Anterior cingulate cortex (tissue), 58 donors: ENCODE data around the gene WDR7.
A peak's percentile ranks its signal among the peaks of the same experiment; 100 is the strongest.
"Not testable (repeated sequence)": the region's sequence is repeated elsewhere in the genome, so short reads cannot be mapped to it uniquely, and the experiment has no call there.

Experiments
- DNase-seq, 58 donors: peaks; one replicate each; lab custom pipeline; 2025; lab: John Stamatoyannopoulos, UW

Gene WDR7

DNA sequence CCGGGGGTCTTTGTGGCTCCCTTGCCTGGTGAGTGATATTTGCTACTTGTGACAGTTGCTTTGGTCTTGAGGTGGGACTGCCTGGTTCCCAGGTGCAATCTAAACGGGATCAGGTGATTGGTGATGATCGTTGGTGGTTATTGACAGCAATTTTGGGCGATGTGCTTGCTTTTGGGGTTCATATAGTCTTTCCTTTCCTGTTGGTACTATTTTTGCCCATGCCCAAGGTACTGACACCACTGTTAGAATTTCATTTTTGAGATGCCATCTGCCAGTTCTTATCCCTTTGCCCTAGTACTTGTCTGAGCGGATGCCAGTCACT lies 573 bp downstream of the WDR7 start:
- peak in 1 of 58 donors; percentile 40 for DNase-seq

DNA sequence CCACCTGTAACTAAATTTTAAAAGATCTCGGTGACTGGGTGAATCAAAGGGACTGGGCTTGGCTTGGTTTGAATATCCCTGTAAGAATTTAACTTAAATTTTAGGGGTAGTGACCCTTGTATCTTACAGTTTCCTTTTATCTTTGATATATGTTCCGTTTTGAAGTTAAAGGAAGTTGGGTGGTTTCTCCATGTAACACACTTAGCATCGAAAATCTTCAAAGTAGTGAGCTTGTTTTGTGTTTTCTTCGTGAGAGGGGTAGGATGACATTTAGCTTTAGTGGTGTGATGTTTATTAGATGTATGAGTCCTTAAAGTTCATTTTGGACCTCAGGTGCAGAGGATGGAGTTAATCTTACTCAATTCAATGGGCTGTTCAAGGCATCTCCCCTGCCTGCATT lies 1.6 kb downstream of the WDR7 start:
- no peak for DNase-seq

DNA sequence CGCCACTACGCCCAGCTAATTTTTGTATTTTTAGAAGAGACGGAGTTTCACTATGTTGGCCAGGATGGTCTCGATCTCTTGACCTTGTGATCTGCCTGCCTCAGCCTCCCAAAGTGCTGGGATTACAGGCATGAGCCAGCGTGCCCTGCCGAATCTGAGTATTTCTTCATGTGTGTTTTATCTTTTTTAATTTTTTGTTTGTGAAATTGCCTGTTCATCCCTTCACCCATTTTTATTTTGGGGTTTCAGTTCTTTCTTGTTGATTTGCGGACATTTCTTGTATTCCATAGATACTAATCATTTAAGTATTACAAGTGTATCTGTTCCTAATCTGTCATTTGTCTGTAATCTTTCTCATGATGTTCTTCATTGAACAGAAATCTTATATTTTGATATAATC lies 3.1 kb downstream of the WDR7 start:
- not testable (repeated sequence) for DNase-seq

DNA sequence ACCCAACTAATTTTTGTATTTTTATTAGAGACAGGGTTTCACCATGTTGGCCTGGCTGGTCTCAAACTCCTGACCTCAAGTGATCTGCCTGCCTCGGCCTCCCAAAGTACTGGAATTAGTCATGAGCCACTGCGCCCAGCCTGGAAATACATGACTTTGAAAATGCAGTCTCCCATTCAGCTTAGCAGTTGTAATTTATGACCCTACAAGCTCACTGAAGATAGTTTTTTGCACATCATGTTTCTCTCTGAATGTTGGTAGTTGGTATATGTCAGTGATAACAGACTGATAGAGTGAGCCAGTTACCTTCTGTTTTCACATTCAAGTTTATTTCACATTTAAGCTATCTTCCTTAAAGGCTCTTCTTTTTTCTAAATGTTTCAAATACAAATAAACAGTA lies 7.1 kb downstream of the WDR7 start:
- no peak for DNase-seq

DNA sequence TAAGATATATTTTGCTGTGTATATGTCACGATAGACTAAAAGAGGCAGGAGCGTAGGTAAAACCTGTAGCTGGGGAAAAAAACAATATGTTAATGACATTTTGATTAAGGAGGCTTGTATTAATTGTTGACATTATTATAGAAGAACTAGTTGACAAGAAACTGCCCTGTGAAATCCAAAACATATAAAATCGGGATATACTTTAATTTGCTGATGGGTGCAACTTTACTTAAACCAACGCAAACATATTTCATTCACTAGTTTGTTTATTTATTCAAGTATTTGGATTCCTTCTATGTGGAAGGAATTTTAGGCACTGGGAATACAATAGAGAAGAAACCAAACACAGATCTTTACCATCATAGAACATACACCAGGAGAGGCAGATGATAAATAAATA lies 8.0 kb downstream of the WDR7 start:
- no peak for DNase-seq

DNA sequence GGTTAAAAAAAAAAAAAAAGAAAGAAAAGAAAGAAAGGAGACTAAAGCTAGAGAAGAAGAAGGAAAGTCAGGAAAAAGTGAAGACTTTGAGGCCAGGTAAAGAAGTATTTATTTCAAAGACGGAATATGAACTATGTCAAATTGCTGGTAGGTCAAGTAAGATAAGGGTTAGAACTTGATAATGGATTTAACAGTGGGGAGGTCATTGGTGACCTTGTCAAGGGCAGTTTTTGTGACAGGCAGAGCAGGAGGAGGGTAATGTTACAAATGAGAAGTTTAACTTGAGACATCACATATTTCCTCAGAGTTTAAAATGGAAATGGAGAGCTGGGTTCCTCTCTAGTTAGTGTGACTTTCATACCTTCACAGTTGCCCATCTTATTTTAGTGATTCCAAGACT lies 9.5 kb downstream of the WDR7 start:
- DNase-seq: no peak

DNA sequence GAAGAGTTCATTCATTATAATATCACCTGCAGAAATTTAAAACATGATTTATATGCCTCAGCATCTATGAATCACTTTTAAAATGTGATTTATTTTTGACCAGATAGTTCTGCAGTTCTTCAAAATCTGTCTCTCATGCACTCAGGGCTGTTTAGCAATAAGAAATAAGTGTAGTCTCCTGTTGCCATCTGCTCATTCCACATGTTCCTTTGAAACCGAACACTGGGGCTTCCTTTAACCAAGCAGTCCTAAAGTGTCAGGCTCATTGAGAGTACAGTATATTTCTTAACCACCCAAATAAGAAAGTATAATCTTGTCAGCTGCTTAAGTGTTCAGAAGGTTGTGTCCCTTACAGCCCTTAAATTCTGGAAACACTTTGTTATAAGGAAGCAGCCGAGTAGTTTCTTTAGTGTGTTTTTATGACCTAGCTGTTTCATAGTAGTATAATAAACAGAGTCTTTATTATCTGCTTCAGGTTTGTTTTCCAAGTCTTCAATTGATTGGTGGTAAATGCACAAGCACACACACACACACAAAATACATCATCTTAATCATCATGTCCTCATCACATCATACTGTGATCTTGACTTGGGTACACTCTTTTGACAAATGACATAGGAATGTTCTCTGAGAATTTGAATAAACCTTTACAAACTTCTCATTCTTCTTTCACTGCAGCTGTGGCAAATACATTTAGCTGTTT lies 10.4 kb downstream of the WDR7 start:
- DNase-seq: peak in 1 of 58 donors; percentile 33

DNA sequence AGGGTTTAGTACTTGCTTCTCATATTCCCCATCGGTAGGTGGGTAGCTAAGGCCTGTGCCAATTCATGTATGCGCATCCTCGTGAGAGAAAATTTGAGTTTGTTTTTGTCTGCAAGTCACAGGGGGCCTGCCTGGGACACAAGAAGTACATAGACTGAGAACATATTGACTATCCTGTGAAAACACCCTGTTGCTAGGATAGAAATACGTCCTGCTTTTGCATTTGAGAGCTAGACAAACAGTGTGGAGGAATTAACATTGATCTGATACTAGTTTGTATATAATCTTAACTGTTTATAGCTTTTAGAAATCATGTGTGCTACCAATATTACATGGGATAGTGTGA lies 10.9 kb downstream of the WDR7 start:
- DNase-seq: no peak

DNA sequence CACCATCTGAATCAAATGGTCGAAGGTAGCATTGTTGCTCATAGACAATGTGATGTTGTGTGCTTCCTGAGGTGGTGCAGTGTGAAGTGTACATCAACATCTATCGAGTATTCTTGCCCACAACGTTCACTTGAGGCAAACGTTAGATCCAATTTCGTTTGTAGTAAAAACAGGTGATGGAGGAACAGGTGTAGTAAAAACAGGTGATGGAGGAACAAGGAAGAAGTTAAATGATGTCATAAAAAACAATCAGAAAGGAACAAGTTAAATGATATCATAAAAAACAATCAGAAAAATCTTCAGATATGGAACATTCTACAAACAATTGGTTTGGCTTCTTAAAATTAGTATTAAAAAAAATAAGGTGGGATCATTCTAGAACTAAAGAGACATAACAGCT lies 11.3 kb downstream of the WDR7 start:
- DNase-seq: no peak

DNA sequence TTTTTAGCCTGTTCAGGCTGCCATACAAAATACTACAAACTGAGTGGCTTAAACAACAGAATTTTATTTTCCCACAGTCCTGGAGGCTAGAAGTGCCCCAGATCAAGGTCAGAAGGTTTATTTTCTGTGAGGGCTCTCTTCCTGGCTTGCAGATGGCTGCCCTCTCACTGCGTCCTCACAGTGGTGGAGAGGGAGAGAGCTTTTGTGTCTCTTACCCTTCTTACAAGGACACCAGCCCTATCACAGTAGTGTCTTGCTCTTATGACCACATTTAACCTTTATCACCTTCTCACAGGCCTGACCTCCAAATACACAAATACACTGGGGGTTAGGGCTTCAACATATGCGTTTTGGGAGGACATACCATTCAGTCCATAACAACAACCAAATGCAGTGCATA lies 11.7 kb downstream of the WDR7 start:
- no peak for DNase-seq

DNA sequence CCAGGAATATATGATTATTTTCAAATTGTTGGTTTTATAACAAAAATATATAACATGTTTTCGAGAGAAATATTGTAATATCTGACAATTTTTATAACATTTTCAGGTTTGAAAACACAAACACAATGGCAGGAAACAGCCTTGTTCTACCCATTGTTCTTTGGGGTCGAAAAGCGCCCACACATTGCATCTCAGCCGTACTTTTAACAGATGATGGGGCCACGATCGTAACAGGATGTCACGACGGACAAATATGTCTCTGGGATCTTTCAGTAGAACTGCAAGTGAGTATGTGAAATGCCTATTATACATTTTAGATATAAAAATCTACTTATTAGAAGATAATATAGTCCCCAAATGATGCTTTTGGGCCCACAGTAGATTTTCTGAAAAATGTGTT lies 21.2 kb downstream of the WDR7 start:
- no peak for DNase-seq

DNA sequence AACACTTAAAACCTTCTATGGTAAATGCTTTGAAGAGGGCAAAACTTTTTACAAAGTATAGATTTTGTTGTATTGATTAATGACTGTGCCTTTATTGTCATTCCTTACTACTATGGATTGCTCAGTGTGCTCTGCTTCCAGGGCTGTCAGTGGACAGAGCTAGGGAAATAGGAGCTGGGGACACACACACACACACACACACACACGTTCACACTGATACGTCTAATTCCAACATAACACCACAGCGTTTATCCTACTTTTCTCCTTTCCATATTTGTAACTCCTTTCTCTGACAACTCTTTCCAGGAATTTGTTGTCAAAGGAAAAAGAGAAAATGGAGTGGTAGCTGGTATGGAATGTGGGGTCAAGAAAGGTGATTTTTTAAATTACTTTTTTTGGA lies 21.8 kb downstream of the WDR7 start:
- no peak for DNase-seq

DNA sequence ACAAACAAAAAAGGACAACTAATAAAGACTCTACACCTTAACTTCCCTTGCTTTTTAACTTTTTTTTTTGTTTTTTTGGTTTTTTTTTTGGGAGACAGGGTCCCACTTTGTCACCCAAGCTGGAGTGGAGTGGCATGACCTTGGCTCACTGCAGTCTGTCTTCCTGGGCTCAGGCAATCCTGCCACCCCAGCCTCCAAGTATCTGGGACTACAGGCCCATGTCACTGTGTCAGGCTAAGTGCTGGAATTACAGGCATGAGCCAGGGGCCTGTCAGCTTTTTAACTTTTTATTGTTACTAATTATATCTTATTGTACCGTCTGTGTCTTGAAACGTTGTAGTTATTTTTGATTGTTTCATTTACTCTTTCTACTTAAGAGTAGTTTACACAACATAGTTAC lies 25.5 kb downstream of the WDR7 start:
- no peak for DNase-seq

DNA sequence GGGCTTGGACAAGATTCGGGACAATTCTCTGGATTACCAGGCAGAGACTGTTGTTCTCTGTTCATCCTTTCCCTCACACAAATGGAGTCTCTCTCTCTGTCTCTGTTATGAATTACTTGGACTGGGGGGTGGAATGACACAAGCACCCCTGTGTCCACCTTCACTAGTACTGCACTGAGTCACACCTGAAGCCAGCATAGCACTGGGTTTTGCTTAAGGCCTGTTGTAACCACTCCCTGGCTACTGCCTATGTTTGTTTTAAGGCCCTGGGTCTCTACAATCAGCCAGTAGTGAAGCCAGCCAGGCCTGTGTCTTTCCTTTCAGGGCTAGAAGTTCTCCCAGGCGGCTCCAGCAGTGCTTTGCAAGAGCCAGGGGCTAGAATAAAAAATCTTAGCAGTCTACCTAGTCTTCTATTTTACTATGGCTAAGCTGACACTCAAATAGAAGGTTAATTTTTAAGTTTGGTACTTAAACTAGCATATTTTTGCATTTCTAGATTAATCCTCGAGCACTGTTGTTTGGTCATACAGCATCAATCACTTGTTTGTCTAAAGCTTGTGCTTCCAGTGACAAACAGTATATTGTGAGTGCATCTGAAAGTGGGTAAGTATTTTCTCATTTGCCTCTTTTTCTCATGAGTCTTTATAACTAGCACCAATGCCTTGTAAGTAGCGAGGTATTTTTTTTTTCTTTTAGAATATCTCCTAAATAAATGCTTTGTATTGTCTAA lies 27.8 kb downstream of the WDR7 start:
- DNase-seq: peak in 3 of 58 donors; percentile 3 to 40 (median 12)

DNA sequence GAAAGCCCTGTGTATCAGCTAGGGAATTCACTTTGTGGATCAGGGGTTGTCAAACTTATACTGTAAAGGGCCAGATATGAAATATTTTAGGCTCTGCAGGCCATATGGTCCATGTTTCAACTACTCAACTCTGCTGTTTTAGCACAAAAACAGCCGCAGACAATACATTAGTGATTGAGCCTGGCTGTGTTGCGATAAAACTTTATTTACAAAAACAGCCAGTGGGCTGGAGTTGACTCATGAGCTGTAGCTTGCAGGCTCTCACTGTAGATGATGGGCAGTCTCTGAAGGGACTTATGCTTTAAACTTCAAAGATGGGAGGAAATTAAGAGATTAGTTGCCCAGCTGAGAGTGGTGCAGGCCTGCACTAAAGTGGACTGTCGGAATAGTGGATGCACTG lies 33.1 kb downstream of the WDR7 start:
- DNase-seq: no peak

DNA sequence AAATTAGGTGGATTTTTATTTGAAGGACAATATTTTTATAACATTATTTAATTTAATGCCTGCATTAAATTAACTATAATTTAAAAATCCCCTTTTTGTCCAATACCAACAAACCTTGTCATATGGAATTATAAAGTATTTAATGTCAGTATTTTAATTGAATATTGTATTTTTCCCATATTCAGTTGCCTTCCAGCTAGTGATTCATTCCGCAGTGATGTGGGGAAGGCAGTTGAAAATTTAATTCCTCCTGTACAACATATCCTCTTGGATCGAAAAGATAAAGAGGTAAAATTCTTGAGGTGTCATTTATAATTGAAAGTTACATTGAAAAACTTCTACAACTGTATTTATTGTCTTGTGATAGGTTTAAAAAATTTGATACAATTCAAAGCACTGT lies 40.4 kb downstream of the WDR7 start:
- DNase-seq: no peak

DNA sequence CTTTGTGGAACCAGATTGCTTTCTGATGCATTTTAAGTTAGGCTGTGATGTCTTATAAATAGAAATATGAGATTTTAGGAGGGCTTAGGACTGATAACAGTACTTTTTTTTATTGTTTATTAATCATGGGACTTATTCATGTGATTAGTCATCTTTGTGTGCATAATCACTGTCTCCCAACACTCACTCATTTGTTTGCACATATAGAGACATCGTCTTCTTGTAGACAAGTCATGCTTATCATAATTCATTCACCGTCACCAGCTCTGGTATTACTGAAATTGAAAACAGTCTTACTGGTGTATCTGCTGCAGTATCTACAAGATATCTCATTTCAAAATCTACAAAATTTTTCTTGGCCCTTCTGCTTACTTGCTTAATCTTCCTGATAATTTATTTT lies 45.8 kb downstream of the WDR7 start:
- no peak for DNase-seq

DNA sequence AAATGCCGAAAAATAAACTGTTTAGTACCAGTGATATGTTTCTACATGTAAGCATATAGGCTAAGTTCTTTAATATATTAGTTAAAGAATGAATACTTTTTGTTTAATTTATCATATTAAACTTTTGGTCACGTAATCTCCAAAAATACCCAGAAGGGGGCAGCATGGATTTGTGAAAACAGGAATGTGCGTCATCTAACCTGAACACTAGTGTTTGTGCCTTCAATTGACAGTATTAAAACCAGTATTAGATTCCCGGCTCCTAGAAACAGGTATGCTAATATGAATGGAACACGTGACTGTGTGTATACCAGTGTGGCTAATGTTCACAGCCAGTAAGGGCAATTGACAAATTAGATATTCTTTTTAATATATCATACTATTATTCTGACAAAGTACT lies 51.8 kb downstream of the WDR7 start:
- DNase-seq: peak in 3 of 58 donors; percentile 1 to 4 (median 2)

DNA sequence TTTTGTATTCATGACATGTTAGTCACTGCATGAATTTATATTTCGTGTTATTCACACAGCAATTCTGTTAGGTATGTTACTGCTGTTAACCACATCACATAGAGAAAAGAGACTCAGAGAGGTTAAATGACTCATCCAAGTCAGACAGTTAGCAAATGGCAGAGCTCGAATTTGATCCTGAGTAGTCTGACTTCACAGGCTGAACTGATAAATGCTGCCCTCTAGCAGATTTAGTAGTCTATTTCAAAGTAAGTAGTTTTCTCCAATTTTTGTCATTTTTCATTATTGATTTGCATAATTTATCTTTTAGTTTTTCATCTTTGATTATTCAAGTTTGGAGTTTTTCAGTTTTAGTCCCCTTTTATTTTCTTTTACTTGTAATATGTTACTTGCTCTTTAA lies 58.3 kb downstream of the WDR7 start:
- DNase-seq: peak in 1 of 58 donors; percentile 1

DNA sequence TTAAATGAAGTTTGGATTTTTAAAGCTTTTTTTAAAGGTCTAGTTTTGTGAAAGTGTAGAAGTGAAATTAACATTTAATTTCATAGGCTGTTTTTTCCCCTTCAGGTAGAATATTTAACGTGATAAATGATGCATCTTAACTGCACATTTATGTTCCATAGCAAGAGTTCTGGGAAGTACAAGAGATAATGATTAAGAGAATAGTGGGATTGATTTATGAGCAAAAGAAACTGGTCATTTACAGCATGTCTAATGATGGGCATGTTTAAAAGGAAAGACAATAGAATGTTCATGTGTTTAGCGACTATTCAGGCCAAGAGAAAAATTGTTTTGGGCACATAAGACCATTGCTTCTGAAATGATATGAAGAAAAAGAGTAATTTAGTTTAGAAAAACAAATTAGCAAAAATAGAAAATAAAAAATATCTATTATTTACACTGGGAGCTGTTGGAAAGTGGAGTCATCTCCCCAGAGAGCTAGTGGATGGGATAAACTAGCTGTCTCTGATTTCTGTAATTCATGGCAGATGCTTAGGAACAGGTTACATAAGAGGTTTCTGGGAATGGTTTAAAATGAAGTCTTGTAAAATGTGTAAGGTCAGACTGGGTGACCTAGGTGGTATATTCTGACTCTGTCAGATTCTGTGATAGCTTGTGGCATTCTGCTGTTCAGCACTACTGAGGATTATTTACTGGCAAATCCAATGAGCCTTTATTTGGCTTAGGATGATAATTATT lies 60.7 kb downstream of the WDR7 start:
- DNase-seq: no peak

DNA sequence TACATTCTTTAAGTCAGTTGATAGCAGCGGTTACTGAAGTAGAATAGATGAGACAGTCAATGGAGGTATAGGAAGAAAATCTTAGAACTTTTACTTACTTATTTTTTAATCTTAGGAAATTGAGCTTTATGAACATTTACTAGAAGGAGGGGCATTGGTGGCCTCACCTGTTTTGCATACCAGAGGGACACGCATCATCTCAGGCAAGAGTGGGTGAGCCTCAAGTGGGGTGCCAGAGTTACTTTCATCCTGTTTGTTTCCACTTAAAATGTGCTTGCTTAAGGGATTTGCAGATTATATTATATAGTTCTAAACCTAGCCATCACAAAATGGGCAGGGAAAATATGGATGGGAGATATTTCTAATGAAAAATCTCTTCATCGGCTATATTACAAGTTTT lies 61.6 kb downstream of the WDR7 start:
- no peak for DNase-seq

DNA sequence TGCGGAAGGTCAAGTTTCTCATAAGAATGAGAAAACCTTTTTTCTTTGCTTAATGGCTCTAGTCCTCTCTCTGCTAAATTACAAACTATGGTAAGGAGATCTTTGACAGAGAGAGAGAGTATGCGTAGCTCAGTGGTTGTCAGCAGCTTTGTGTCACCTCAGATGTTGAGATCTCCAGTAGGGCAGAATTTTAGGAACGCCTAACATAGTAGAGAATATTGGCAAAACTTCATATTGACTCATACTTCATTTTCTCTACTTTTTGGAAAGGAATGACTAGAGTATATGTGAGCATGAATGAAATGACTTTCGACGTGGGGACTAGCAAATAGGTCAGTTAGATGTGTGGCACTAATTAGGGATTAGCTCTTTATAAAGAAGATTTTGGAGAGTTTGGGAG lies 64.0 kb downstream of the WDR7 start:
- DNase-seq: no peak
